ENCODE results near the gene CLCN7. TPM values are rescaled to one million over a fixed set of nuclear protein-coding genes. Genes with fewer than 3 reads are reported as not detected.
A peak's percentile ranks its signal among the peaks of the same experiment; 100 is the strongest.

The CLCN7 gene
- total RNA-seq, 4 donors from 2014 or later: 46.3 to 140 (median 72.4) TPM

DNA sequence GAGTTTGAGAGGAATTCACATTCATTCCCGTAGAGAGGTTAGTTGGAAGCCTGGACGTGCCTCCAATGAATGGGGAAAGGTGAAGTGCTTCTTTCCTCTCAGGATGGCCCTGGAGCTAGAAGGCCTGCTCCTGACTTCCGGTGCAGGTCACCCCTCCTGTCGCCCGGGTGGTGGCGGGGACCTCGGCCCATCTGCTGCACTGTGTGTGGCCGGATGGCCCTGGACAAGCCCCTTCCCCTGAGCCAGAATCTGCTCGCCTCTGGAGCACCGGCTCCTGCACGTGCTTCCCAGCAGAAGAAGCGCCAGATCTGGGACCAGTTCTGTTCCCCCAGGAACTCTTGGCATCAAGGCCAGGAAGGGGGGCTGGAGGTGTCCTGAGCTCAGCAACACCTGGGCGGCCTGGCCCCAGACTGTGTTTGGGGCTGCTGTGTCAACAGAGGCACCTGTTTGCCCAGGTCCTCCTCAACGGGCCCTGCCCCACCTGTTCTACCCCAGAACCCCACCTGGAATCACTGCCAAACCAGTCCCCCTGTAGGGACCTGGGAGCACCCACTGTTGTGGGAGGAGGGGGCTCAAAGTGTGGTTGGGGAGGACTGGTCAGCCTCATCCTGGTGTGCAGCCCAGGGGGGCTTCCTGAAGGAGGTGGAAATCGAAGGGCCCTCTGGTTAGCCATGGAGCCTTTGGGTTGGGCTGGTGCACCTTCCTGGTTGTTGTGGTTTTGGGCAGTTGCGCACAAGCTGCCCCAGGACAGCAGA lies 49.0 kb downstream of the CLCN7 start:
- DNase-seq (ENCODE audit: low spot score in 2 of 2): no peak
- no peak for TF ChIP-seq POLR2A (IDR thresholded peaks at IDR 0.05)
- TF ChIP-seq, protein P1, sequence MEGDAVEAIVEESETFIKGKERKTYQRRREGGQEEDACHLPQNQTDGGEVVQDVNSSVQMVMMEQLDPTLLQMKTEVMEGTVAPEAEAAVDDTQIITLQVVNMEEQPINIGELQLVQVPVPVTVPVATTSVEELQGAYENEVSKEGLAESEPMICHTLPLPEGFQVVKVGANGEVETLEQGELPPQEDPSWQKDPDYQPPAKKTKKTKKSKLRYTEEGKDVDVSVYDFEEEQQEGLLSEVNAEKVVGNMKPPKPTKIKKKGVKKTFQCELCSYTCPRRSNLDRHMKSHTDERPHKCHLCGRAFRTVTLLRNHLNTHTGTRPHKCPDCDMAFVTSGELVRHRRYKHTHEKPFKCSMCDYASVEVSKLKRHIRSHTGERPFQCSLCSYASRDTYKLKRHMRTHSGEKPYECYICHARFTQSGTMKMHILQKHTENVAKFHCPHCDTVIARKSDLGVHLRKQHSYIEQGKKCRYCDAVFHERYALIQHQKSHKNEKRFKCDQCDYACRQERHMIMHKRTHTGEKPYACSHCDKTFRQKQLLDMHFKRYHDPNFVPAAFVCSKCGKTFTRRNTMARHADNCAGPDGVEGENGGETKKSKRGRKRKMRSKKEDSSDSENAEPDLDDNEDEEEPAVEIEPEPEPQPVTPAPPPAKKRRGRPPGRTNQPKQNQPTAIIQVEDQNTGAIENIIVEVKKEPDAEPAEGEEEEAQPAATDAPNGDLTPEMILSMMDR (IDR thresholded peaks at IDR 0.05): no peak
- intact Hi-C loops (cut with DNase I; ENCODE audit: low total_unique reads): no loop called here
- 82 to 90% methylated on average over 13 to 15 of the region's 16 CpGs for WGBS, 2 donors
- no peak overlapping the region for H3K4me3 ChIP-seq (ENCODE audit: low read depth, poor library complexity, severe bottlenecking)

DNA sequence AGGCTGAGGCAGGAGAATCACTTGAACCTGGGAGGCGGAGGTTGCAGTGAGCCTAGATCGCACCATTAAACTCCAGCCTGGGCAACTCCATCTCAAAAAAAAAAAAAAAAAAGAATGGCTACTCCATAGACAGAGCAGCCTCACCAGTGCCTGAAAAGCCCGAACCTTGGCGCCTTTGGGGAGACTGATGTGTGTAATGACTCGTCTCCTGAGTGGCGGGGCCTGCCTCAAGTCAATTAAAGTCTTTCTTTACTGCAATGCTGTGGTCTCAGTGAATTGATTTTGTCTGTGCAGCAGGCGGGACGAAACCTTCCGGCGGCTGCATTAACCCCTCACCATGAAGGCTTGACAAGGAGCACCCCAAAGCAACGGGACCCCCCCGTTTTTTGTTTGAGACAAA lies 50.8 kb downstream of the CLCN7 start:
- intact Hi-C loops (cut with DNase I; ENCODE audit: low total_unique reads): no loop called here
- TF ChIP-seq POLR2A (IDR thresholded peaks at IDR 0.05): no peak
- TF ChIP-seq, protein P1 (IDR thresholded peaks at IDR 0.05): no peak
- no peak overlapping the region for H3K4me3 ChIP-seq (ENCODE audit: low read depth, poor library complexity, severe bottlenecking)
- WGBS, 2 donors: 93 to 96% methylated on average over 12 of the region's 12 CpGs
- no peak for DNase-seq (ENCODE audit: low spot score in 2 of 2)

DNA sequence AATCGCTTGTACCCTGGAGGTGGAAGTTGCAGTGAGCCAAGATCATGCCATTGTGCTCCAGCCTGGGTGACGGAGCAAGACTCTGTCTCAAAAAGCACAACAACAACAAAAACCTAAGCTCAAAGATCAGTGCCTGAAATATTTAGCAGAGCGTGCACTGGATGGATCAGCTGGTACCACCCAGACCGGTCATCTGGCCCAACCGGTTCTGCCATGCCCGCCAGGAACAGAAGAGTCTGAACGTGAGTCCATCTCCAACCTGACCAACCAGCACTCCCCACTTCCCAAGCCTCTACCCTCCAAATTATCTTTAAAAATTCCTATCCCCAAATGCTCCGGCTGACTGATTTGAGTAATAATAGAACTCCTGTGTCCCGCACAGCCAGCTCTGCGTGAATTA lies 52.8 kb downstream of the CLCN7 start:
- no peak overlapping the region for H3K4me3 ChIP-seq (ENCODE audit: low read depth, poor library complexity, severe bottlenecking)
- TF ChIP-seq POLR2A (IDR thresholded peaks at IDR 0.05): no peak
- TF ChIP-seq, protein P1 (IDR thresholded peaks at IDR 0.05): no peak
- 82 to 84% methylated on average over 10 of the region's 10 CpGs for WGBS, 2 donors
- intact Hi-C loops (cut with DNase I; ENCODE audit: low total_unique reads): no loop called here
- DNase-seq (ENCODE audit: low spot score in 2 of 2): no peak

DNA sequence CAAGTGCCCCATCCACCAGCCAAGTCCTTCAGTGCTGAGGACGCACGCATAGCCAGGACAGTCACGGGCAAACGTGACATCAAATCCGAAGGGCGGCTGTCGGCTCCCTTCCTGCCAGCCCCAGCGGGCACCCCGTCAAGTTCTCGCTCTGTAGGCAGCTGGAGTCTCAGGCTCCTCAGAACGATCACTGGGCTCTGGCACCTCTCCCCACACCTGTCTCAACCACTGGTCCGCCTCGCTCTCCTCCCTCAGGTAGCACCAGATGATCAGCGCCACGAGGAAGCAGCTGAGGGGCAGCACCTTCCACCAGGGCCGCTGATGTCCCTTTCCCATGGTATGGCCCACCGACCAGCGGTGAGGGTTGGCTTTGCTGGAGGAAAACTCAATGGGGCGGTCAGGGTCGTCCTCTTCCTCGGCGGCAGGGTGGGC lies 54.7 kb downstream of the CLCN7 start:
- WGBS, 2 donors: 0 to 3% methylated on average over 18 to 21 of the region's 22 CpGs
- intact Hi-C loops (cut with DNase I; ENCODE audit: low total_unique reads): no loop called here

DNA sequence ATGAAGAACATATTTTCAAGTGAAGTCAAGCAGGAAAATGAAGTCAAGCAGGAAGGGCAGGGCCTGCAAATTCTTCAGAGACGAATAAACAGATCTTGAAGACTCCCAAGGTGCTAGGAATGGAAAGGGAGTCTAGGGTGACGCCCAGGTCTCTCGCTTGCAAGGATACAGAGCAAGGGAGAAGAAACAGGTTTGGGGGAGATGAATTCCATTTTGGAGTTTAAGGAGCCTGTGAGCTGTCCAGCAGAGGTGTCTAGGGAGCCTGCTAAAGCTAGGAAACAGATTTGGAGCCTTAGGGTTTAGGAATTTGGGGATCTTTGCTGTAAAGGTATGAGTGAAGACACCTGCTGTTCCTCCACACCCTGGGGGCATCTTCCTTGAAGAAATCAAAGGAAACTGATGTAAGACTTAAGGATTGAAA lies 58.3 kb downstream of the CLCN7 start:
- no peak for DNase-seq (ENCODE audit: low spot score in 2 of 2)
- 54 to 63% methylated on average over 3 of the region's 3 CpGs for WGBS, 2 donors
- intact Hi-C loops (cut with DNase I; ENCODE audit: low total_unique reads): no loop called here

More for the DNA sequence above, 54.7 kb downstream of the CLCN7 start:
- H3K4me3 ChIP-seq (ENCODE audit: low read depth, poor library complexity, severe bottlenecking): peak overlapping the region; percentile 85
- no peak for DNase-seq (ENCODE audit: low spot score in 2 of 2)
- TF ChIP-seq POLR2A (IDR thresholded peaks at IDR 0.05): no peak
- TF ChIP-seq, protein P1 (IDR thresholded peaks at IDR 0.05): no peak

More for the DNA sequence above, 58.3 kb downstream of the CLCN7 start:
- no peak for TF ChIP-seq POLR2A (IDR thresholded peaks at IDR 0.05)
- TF ChIP-seq, protein P1 (IDR thresholded peaks at IDR 0.05): no peak
- no peak overlapping the region for H3K4me3 ChIP-seq (ENCODE audit: low read depth, poor library complexity, severe bottlenecking)
